GM18868 (cell line): ENCODE data around the gene PIGM.

Source experiments
- ATAC-seq: cut with Tn5 transposase; IDR thresholded peaks from one replicate; pipeline ENCODE4 v1.9.1; 2021; ENCODE audit warnings: mild to moderate bottlenecking, moderate library complexity; ENCODE audit not compliant: unreplicated experiment

PIGM gene

DNA sequence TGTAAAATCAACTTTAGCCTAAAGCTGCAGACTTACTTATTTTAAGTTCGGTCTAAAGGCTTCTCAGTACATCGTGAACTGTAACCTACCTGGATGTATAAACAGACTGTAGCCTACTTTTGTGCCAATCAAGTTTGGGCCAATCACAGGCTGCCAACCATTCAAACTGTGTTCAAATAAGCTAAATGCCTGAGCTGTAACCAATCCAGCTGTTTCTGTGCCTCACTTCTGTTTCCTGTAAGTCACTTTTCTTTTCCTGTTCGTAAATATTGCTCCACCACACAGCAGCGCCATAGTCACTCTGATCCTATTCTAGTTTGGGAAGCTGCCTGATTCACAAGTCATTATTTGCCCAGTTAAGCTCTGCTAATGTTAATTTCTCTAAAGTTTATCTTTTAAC is 40.3 kb downstream of the PIGM start:
- ATAC-seq = no peak

DNA sequence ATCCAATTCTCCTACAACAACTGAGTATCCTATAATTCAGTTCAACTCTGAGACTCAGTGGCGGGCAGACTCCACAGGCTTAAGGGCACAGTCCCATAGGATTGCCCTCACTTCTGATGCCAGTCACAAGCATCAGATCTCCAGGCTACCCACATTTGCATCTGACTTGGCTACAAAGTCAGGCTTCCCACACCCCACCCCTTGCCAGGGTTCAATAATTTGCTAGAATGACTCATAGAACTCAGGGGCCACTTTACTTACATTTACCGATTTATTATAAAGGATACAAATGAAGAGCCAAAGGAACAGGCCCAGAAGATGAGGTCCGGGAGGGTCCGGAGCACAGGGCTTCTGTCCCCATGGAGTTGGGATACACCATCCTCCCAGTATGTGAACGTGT is 41.8 kb downstream of the PIGM start:
- no peak for ATAC-seq

DNA sequence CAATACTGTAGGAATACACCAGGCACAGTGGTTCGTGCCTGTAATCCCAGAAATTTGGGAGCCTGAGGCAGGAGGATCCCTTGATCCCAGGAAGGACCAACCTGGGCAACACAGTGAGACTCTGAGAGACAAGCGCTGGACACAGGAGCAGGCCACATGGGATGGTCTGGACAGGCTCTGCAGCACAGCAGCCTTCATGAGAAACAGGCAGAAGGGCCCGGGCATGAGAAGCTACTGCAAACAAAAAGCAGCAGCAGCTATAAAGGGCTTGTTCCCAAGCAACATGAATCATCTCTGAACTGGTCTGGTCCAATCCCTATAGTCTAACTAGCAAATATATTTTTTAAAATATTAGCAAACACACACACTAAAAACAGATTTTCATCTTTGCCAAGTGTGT is 42.2 kb downstream of the PIGM start:
- no peak for ATAC-seq

GRCh38 chr1:159988006-159988405 is 43.8 kb downstream of the PIGM start:
- no peak for ATAC-seq

DNA sequence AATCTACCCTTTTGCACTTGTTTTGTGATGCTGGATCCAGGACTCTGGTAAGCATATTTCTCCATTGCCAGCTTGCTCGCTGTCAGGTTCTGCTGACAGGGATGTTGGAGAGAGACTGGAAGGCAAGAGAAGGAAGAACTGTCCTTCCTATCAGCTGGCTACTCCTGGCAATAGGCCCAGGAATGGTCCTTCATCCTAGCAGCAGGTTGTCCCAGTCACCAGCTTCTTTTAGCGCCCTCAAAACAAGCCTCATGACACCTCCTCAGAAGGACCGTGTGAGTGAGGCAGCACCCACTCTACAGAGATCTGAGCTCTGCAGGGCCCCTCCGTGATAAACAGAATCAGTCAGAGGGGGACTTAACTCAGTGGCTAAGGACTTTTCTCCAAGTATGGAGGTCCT is 44.6 kb downstream of the PIGM start:
- no peak for ATAC-seq

DNA sequence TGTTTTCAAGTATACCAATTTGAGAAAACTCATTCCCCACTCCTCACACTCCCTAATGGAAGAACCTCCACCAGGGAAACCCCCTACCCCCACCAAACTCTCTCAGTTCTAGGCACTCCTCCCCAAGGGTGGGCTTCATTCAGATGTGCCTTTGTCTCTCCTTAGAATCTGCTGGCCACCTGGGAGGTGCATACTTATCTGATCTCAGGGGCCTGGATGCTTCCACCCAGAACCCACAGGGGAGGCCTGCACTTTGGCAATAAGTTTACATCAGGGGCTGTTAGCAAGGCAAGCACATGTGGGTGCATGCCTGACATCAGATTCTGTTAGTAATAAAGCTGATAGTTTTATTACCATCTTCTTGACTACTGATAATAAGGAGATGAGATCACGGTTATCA is 45.3 kb downstream of the PIGM start:
- ATAC-seq = no peak

- no peak for ATAC-seq
These were observed 45.7 kb downstream of the PIGM start for GRCh38 chr1:159986093-159986492.

GRCh38 chr1:159985473-159985872 is 46.3 kb downstream of the PIGM start:
- no peak for ATAC-seq

DNA sequence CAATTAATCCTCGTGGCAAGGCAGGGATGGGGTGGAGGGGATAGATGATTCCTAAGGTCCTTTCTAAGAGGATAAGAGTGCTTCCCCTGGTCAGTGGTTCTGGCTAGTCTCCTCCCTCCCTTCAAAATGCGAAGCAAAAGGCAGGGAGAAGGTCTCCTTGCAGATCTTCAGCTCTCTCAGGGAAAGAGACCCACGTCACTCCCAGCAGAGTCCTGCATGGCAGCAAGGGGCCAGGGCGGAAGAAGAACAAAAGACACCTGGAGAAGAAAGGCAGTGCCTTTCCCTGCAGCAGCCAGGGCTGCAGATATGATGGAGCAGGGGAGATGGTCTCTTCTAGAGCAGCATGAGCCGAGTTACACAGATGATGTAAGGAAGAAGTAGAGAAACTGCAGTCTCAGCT is 48.1 kb downstream of the PIGM start:
- no peak for ATAC-seq

- no peak for ATAC-seq
These were observed 49.5 kb downstream of the PIGM start for GRCh38 chr1:159982280-159982679.

DNA sequence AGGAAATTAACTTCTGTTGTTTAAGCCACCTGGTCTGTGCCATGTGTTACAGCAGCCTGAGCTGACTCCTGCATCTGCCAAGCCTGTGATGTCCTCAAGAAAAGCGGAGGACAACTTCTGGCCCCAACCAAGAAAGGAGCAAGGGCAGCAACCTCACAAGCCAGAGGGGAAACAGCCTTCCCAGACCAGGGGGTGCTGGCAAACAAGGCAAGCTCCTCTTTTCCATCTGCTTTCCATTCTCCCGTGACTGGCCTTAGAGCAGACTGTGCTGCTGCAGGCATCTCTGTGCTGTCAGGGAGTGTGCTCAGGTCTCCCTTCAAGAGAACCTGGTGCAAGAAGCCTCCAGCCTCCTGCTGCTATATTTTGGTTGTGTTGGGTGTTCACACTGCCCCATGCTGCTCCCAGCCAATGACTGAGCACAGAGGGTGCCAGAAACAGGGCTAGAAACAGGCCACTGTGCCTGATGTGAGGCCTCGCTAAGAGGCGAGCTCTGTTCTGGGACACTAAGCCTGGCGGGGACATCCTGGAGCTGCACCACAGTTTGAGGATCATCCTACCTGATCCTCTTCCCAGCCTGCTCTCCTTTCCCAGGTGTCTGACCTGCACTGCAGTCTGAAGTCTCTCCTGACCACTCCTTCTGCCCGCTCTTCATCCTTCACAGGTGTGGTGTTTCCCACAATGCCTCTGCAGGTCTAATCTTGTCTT is 50.3 kb downstream of the PIGM start:
- ATAC-seq = no peak

GRCh38 chr1:159980786-159981185 is 51.0 kb downstream of the PIGM start:
- no peak for ATAC-seq

DNA sequence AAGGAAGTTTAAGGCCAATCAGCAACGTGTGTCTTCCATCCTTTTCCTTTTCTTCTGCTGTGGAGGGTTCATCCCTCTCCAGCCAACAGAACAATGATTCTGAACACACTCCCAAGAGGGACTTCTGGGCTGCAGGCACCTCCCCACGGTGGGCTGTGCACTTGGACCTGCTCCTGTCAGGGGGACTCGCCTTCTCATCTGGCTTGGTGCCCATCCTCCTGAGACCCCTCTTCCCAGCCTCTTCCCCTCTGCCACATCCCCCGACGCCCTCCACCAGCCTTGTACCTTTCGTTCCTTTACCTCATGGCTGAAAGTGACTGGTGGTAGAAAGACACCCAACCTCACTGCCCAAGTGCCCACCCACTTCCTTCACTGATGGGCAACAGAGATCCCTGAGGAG is 51.7 kb downstream of the PIGM start:
- ATAC-seq = no peak

- no peak for ATAC-seq
These were observed 52.5 kb downstream of the PIGM start for GRCh38 chr1:159979257-159979656.

GRCh38 chr1:159978107-159978398 is 53.7 kb downstream of the PIGM start:
- no peak for ATAC-seq

DNA sequence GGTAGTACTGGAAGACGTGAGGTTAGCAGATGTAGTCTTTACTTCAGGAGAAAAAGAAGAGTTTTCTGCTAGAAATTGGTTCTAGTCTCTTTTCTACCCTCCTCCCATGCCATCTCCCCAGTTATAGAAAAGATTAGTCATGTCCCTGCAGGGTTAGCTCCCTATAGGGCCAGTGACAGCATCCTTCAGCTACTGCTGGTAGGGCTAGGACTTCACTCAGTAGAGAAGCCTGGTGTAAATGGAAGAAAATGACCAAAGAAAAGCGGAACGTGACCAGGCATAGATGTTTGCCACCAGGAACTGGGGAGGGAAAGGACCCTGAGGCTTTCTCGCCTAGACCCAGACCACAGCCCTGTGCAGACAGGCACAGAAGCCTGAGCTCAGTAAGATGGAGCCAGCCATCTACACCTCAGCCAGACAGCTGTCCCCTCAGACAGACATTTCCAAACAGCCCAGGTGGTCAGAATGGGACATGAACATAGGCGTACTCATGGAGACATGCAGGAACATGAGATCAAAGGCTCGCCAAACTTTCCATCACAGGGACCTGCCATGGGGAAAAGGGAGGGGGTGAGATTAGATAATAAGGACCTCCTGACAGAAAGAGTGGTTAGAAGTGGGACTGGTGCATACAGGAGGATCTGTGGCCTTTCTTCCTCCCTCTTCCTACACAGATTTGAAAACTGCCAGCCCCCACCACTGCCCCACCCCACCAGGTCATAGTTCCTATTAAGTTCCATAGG is 54.3 kb downstream of the PIGM start:
- ATAC-seq = no peak
